Thoracic aorta (tissue), 2 donors: Measurements from ENCODE around the gene SPECC1. TPM values are rescaled to one million over a fixed set of nuclear protein-coding genes. Genes with fewer than 3 reads are reported as not detected.

ENCODE experiments used
- ATAC-seq: fragments of 150-250 bp; one replicate; pipeline ENCODE4 v1.8.0; 2017; ENCODE audit warnings: low read depth; ENCODE audit not compliant: insufficient number of reproducible peaks, low FRiP score
- DNase-seq: peaks from one replicate; pipeline ENCODE4 v3.0.0-alpha.2; 2020; ENCODE audit warnings: low spot score
- H3K27ac ChIP-seq, 2 donors: fragments of 200-600 bp; sonication (generic); 1 replicate in 1 of 2; 2 replicates in 1 of 2; pipeline ENCODE4 v1.5.1; 2016; ENCODE audit warnings: mild to moderate bottlenecking in 2 of 2, moderate library complexity in 2 of 2
- H3K27me3 ChIP-seq: fragments of 200-600 bp; sonication (generic); replicated peaks from 2 replicates; pipeline ENCODE4 v1.6.0; 2016; ENCODE audit warnings: mild to moderate bottlenecking; ENCODE audit not compliant: insufficient read depth
- H3K36me3 ChIP-seq: fragments of 200-600 bp; sonication (generic); one replicate; pipeline ENCODE4 v1.5.1; 2016
- H3K4me1 ChIP-seq, 2 donors: fragments of 200-600 bp; sonication (generic); 1 replicate in 1 of 2; 2 replicates in 1 of 2; pipeline versions ENCODE4 v1.5.1 to v1.6.0; 2016; ENCODE audit warnings: low read depth in 2 of 2, mild to moderate bottlenecking in 1 of 2; ENCODE audit not compliant: control insufficient read depth in 1 of 2
- H3K4me3 ChIP-seq: fragments of 200-600 bp; sonication (generic); 2 replicates; pipeline ENCODE4 v1.5.1; 2016; ENCODE audit warnings: mild to moderate bottlenecking
- H3K9me3 ChIP-seq: fragments of 200-600 bp; sonication (generic); 2 replicates; pipeline ENCODE4 v1.5.1; 2016
- CTCF ChIP-seq: fragments of 200-600 bp; sonication (generic); IDR thresholded peaks from one replicate; pipeline ENCODE4 v1.5.1; 2019; ENCODE audit warnings: antibody characterized with exemption
- total RNA-seq, 2 donors: library from RNA; depleted of rRNA; stranded (reverse); fragments of >200 nt; gene quantifications; one replicate each; pipeline versions ENCODE4 v1.1.0 to v1.2.3, GENCODE V29; 2016

SPECC1 gene
- total RNA-seq, 2 donors from 2014 or later = 89.8 to 91.9 TPM

DNA sequence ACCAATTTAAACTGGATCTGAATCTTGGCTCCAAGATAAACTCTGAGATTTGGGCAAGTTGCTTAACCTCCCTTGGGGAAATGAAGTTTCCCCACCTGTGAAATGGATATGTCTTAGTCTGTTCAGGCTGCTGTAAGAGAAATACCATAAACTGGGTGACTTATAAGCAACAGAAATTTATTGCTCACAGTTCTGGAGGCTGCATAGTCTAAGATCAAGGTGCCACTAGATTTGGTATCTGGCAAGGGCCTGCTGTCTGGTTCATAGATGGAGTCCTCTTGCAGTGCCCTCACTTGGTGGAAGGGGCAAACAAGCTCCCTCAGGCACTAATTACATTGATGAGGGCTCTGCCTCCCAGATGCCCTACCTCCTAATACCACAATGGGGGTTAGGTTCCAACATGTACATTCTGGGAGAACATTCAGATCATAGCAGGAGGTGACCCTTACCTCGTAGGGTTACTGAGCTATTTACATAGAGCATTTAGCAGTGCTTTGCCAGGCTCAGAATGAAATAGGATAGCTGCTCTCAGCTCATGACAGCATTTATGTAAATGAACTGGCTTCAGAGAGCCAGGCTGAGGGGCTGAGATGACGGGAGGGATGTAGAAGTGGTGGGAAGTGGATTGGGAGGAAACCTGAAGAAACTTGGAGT is 83.9 kb downstream of the SPECC1 start:
- Histone ChIP-seq H3K36me3 (peaks cover 9% of the 10 kb centered on the region), H3K9me3 (no peaks in the 10 kb centered on the region), H3K4me1 (peaks cover 31 to 72% of the 10 kb centered on the region in 2 donors), H3K4me3 (no peak overlapping the region), H3K27ac (peak overlapping the region; percentile 87 to 98), H3K27me3 (no peaks in the 10 kb centered on the region)
- no peak for TF ChIP-seq CTCF
- ATAC-seq (no peak), DNase-seq (no peak)

- TF ChIP-seq CTCF = no peak
- ATAC-seq = no peak
- no peak for DNase-seq
- H3K9me3 ChIP-seq = no peaks in the 10 kb centered on the region
- H3K27ac ChIP-seq = peak overlapping the region; percentile 74 to 98
- H3K36me3 ChIP-seq = peaks cover 15% of the 10 kb centered on the region
- H3K27me3 ChIP-seq = no peaks in the 10 kb centered on the region
- H3K4me1 ChIP-seq = peaks cover 30 to 66% of the 10 kb centered on the region in 2 donors
- H3K4me3 ChIP-seq = peak overlapping the region; percentile 61
Observed at GRCh38 chr17:20094777-20095176, 85.6 kb downstream of the SPECC1 start.

DNA sequence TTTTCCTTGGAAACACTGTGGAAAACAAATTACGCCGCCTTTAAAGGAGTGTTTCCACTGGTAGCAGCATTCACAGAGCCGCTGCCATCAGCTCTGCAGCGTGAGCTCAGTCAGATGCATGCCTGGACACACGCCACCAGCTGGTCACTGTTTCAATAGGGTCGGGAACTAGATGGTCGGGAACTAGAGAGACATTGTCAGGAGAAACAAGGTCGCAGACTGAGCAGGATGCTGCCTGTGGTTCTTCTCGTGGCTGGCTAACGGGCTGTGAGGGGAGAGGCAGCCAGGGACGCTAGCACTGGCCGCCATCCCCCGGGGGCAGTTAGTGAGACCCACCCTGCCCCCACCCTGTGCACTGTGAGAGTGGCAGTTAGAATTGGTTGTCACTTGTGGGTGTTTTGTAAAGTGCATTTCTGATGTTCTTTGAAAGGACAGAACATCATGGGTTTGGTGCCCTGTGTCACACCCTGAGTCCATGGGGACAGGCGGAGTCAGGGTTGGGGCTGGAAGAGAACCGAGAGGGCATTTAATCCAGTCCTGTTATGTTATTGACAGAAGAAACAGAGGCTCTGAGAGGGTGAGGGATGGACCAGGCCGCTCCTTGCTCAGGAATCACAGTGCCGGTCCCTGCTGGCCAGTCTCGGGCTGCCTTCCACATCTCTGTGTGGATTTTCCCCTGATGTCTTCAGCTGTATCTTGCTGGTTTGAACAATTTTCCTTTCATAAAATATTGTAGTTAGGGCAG is 86.3 kb downstream of the SPECC1 start:
- Histone ChIP-seq H3K9me3 (no peaks in the 10 kb centered on the region), H3K36me3 (peaks cover 15% of the 10 kb centered on the region), H3K27me3 (no peaks in the 10 kb centered on the region), H3K4me3 (peak overlapping the region; percentile 61), H3K4me1 (peaks cover 27 to 59% of the 10 kb centered on the region in 2 donors), H3K27ac (peak overlapping the region; percentile 74 to 98)
- peak; percentile 40 for TF ChIP-seq CTCF
- DNase-seq (peak; percentile 42), ATAC-seq (peak; percentile 32)

GRCh38 chr17:20096430-20096829 is 87.3 kb downstream of the SPECC1 start:
- Histone ChIP-seq H3K4me3 (no peak overlapping the region), H3K4me1 (peaks cover 21 to 50% of the 10 kb centered on the region in 2 donors), H3K27ac (peak overlapping the region; percentile 74 to 98), H3K9me3 (no peaks in the 10 kb centered on the region), H3K36me3 (peaks cover 15% of the 10 kb centered on the region), H3K27me3 (no peaks in the 10 kb centered on the region)
- TF ChIP-seq CTCF = no peak
- no peak for ATAC-seq
- DNase-seq = no peak

DNA sequence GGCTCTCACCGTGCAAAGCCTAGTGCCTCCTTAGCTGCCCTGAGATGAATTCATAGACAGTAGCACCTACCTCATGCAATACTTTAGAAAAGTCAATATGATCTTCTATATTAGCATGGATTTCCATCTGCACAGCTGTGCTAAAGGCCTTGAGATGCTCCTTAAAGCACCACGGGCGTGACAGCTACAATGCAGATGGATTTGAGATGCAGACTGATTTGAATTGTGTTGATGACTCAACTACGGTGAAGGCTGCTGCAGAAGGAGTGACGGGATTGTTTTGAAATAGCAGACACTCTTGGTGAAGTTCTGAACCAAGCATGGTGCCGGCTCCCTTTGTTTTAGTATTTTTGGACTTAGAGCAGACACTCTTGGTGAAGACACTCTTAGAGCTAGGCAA is 88.2 kb downstream of the SPECC1 start:
- TF ChIP-seq CTCF = no peak
- Histone ChIP-seq H3K27me3 (no peaks in the 10 kb centered on the region), H3K4me1 (peaks cover 20 to 42% of the 10 kb centered on the region in 2 donors), H3K9me3 (no peaks in the 10 kb centered on the region), H3K27ac (no peak overlapping the region), H3K36me3 (peaks cover 15% of the 10 kb centered on the region), H3K4me3 (no peak overlapping the region)
- ATAC-seq = no peak
- DNase-seq = no peak
